ENCODE data around the gene SLC4A1AP.

The SLC4A1AP gene

GRCh38 chr2:27652790-27653189 lies 10.9 kb upstream of the SLC4A1AP start:
- DNase-seq (ENCODE audit: low read depth) = no peak
- TF ChIP-seq, protein P1, sequence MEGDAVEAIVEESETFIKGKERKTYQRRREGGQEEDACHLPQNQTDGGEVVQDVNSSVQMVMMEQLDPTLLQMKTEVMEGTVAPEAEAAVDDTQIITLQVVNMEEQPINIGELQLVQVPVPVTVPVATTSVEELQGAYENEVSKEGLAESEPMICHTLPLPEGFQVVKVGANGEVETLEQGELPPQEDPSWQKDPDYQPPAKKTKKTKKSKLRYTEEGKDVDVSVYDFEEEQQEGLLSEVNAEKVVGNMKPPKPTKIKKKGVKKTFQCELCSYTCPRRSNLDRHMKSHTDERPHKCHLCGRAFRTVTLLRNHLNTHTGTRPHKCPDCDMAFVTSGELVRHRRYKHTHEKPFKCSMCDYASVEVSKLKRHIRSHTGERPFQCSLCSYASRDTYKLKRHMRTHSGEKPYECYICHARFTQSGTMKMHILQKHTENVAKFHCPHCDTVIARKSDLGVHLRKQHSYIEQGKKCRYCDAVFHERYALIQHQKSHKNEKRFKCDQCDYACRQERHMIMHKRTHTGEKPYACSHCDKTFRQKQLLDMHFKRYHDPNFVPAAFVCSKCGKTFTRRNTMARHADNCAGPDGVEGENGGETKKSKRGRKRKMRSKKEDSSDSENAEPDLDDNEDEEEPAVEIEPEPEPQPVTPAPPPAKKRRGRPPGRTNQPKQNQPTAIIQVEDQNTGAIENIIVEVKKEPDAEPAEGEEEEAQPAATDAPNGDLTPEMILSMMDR (IDR thresholded peaks at IDR 0.05; ENCODE audit: control insufficient read depth, extremely low read depth, insufficient read depth) = no peak
- no peak overlapping the region for H3K4me3 ChIP-seq (ENCODE audit: low read depth, low read length)

DNA sequence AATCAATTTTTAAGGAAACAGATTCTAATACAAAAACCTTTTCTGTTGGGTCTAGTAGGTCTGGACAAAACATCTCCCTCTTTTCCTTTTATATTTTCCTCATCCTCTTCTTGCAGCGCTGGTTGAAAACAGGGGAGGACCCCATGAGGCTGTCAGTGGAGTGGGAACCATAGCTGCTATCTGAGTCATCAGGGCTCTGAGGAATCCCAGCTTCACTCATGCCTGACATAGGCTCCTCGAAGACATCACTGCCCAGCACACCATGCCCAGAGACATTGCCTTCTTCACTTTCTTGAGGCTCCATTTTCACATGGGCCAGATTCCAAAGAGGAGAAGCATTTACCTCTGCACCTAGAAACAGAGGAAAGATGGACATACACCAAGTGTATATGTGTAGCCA lies 10.3 kb upstream of the SLC4A1AP start:
- TF ChIP-seq, protein P1 (IDR thresholded peaks at IDR 0.05; ENCODE audit: control insufficient read depth, extremely low read depth, insufficient read depth) = no peak
- no peak overlapping the region for H3K4me3 ChIP-seq (ENCODE audit: low read depth, low read length)
- DNase-seq (ENCODE audit: low read depth) = no peak

- TF ChIP-seq, protein P1 (IDR thresholded peaks at IDR 0.05; ENCODE audit: control insufficient read depth, extremely low read depth, insufficient read depth) = no peak
- DNase-seq (ENCODE audit: low read depth) = no peak
- no peak overlapping the region for H3K4me3 ChIP-seq (ENCODE audit: low read depth, low read length)
These were observed 8.3 kb upstream of the SLC4A1AP start for GRCh38 chr2:27655155-27655951.

- no peak overlapping the region for H3K4me3 ChIP-seq (ENCODE audit: low read depth, low read length)
- DNase-seq (ENCODE audit: low read depth) = no peak
- TF ChIP-seq, protein P1 (IDR thresholded peaks at IDR 0.05; ENCODE audit: control insufficient read depth, extremely low read depth, insufficient read depth) = no peak
These were observed 2.3 kb upstream of the SLC4A1AP start for GRCh38 chr2:27661371-27661770.

- TF ChIP-seq, protein P1 (IDR thresholded peaks at IDR 0.05; ENCODE audit: control insufficient read depth, extremely low read depth, insufficient read depth) = no peak
- peak overlapping the region; percentile 87 for H3K4me3 ChIP-seq (ENCODE audit: low read depth, low read length)
- DNase-seq (ENCODE audit: low read depth) = no peak
These were observed 475 bp downstream of the SLC4A1AP start for GRCh38 chr2:27664154-27664574.

- DNase-seq (ENCODE audit: low read depth) = no peak
- TF ChIP-seq, protein P1 (IDR thresholded peaks at IDR 0.05; ENCODE audit: control insufficient read depth, extremely low read depth, insufficient read depth) = no peak
- peak overlapping the region; percentile 87 for H3K4me3 ChIP-seq (ENCODE audit: low read depth, low read length)
These were observed 1.1 kb downstream of the SLC4A1AP start for GRCh38 chr2:27664622-27665363.

Measured in LNCaP clone FGC (cell line).